HG02884 (cell line): ENCODE measurements around the gene PC.

ENCODE experiments used
- ATAC-seq: cut with Tn5 transposase; IDR thresholded peaks from one replicate; pipeline ENCODE4 v1.9.1; 2021; ENCODE audit warnings: mild to moderate bottlenecking, moderate library complexity; ENCODE audit not compliant: unreplicated experiment

Gene PC

DNA sequence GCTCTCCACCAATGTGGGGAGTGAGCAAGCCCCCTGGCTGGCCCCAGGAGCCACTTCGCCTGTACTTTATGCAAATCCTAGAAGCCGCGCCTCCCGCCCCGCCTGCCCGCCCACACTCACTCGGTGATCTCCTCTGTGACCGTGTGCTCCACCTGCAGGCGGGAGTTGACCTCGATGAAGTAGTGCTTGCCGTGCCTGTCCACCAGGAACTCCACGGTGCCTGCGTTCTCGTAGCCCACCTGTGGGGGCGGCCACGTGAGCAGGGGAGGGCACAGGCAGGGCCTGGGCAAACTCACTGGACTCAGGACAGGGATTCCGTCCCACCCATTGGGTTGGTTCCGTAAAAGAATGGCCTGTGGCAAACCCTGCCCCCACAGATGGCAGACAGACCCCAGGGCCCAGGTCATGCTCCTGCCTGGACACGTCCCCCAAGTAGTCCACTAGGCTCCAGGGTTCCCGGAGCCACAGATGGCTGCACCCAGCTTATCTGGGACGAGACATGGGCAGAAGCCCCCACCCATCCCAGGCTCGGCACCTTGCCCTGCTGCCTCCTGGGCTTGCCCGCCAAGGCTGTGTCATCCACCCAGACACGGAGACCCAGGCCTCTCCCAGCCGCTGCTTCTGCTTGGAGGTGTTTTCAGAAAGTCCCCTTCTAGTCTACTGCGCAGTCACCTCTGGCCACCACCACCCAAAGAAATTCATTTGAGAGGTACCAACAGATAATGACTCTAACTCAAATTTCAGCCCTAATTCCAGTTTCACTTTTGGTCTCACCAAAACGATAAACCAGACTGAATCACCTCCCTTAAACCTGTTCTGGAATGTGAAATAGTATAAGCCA, 89.2 kb downstream of the PC start:
- ATAC-seq, result no peak

- no peak for ATAC-seq
Measured at GRCh38 chr11:66868082-66868725, 90.0 kb downstream of the PC start.

DNA sequence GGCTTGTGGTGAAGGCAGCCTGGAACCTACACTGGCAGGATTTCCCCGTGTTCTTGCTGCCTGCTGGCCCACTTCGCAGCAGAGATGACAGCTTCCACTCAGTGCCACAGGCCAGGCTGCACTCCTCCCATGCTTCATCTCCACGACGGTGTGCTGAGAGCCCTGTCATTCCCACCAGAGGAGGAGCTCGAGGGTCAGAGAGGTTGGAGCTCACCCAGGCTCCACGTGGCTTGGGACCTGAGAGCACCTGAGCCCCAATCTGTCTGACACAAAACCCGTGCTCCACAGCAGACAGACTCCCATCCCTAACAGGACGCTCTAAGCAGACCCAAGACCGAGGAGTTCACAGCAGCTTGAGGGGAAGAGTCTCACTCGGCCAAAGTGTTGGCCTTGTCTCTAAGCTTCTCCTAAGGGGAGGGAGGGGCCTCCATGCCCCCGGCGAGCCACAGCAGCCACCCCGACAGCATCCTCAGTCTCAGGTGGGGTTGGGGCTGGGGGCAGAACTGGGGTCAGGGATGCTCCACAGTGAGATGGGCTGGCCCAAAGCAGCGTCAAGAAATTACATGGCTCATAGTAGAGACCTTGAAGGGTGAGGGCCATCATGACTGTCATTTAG, 90.7 kb downstream of the PC start:
- no peak for ATAC-seq

DNA sequence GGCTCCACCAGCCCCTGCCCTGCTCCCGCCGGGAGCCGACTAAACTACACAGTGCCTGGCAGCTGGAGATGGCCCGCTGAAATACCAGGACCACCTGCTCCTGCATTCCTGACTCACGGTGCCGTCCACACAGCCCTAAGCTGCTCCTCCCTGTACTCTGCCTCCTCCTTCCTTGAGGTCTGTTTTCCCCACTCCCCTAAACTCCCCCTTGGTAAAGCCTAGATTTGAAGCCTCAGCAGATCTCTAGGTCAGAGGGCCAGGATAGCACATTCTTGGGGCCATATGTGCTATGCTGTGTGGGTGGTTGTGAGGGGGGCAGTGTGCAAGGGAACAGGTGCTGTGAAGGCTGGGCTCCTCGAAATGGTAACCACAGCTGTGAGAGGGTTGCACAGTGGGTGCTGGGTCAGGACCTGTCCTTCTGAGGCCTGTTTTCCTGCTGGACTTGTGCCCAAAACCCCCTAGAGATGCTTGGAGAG, 91.6 kb downstream of the PC start:
- ATAC-seq, result no peak

DNA sequence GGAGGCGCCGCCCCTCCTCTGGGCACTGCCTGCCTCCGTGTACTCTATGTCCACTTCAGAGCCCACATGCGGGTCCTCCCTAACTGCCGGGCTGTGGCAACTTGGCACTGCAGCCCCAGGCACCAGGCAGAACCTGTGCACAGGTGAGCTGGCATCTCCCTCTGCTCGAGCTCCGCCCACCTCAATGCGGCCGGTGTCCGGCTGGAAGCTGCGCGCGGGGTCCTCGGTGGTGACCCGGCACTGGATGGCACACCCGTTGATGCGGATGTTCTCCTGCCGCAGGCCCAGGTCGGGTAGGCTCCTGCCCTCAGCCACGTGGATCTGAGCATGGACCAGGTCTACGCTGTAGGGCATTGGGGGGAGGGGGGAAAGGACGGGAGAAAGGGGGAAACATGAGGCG, 92.2 kb downstream of the PC start:
- ATAC-seq, result no peak

- ATAC-seq, result no peak
Measured at GRCh38 chr11:66864924-66865697, 93.1 kb downstream of the PC start.

- no peak for ATAC-seq
Measured at GRCh38 chr11:66864172-66864901, 93.8 kb downstream of the PC start.

GRCh38 chr11:66863428-66864125, 94.6 kb downstream of the PC start:
- no peak for ATAC-seq

GRCh38 chr11:66862559-66863037, 95.6 kb downstream of the PC start:
- ATAC-seq, result no peak

- no peak for ATAC-seq
Measured at GRCh38 chr11:66861774-66862558, 96.2 kb downstream of the PC start.

DNA sequence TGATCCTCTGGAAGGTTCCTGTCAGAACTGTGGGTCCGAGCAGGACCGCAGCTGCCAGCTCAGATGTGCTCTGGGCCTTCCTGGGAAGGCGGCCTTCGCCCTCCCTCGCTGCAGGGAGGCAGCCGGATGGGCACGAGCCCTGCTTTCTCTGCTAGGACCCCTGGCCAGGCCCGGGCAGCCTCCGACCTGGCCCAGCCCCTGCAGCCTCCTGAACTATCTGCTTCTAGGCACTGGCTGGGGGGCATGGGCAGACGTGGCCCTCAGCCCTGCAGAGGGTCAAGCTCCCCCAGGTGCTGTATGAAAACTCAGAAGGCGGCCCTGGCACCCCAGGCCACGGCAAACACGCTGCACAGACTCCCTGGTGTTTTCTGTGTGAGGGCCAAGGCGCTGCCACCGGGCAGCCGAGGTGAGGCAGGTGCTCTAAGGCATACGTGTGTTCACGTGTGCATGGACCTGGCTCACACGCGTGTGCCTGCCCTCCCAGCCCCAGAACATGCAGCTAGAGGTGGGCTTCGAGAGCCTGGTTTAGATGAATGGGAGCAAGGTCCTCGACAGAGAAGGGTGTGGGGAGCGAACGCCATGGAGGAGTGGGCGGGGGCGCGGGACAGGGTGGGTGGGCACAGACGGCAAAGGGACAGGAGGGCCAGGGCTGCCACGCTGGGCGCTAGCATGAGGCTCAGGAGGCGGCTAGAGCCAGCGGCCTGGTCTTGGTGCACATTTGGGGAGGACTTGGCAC, 97.0 kb downstream of the PC start:
- ATAC-seq, result no peak

DNA sequence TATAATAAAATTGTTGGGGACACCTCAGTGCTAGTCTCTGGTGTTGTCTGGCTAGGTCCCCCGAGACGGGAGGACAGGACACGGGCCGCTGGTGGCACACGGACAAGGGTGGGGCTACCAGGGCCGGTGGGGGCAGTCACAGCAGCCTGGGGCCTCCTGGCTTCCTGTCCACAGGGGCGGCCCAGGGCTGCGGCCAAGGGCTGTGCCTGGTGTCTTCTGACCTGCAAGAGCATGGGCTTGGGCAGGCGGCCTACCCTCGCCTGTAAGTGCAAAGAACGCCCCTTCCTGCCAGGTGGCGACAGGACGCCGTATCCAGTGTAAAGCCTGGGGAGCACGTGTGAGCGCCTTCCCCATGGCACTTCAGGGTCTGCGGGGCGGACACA, 97.7 kb downstream of the PC start:
- ATAC-seq, result no peak

DNA sequence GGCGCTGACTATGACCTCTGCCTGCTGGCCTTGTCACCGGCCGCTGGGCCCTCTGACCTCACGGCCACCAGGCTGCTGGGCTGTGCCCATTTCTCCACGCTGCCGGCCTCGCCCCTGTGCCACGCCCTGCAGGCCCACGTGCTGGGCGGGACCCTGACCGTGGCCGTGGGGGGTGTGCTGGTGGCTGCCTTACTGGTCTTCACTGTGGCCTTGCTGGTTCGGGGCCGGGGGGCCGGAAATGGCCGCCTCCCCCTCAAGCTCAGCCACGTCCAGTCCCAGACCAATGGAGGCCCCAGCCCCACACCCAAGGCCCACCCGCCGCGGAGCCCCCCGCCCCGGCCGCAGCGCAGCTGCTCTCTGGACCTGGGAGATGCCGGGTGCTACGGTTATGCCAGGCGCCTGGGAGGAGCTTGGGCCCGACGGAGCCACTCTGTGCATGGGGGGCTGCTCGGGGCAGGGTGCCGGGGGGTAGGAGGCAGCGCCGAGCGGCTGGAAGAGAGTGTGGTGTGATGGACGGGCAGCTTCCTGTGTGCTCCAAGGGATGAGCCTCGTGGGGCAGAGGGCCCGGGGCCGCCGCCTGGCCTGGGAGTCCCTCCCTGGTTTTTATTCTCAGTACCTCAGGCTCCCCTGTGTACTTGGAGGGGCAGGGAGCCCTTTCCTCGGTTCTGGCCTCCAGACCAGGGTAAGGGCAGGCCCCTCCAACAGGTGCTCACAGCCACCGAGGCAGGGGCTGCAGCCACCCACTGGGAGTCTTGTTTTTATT, 98.3 kb downstream of the PC start:
- no peak for ATAC-seq

DNA sequence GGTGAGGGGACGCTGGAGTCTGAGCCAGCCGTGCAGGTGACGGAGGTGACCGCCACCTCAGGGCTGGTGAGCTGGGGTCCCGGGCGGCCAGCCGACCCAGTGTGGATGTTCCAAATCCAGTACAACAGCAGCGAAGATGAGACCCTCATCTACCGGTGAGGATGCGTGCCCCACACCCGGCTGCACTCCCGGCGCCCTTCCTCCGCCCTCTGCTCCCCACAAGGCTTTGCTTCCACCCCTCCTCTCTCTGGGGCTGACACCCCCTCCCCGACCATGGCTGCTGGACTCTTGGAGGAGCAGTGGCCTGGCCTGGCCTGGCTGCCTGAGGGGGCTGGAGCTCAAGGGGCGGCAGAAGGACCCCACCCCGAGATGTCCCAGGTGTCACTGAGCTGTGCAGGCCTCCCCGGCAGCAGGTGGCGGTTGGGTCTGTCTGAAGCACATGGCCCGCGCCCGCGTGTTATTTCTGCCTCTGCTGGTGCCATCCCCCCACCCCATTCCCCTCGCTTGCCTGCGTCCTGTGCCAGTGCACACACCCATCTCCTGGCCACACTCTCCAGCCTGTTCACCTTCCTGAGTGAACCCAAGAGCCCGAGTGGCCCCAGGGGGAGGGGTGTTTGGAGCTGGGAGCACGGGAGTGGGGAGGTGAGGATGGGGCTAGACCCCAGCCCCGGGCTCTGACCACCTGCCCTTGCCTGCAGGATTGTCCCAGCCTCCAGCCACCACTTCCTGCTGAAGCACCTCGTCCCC, 99.1 kb downstream of the PC start:
- no peak for ATAC-seq

DNA sequence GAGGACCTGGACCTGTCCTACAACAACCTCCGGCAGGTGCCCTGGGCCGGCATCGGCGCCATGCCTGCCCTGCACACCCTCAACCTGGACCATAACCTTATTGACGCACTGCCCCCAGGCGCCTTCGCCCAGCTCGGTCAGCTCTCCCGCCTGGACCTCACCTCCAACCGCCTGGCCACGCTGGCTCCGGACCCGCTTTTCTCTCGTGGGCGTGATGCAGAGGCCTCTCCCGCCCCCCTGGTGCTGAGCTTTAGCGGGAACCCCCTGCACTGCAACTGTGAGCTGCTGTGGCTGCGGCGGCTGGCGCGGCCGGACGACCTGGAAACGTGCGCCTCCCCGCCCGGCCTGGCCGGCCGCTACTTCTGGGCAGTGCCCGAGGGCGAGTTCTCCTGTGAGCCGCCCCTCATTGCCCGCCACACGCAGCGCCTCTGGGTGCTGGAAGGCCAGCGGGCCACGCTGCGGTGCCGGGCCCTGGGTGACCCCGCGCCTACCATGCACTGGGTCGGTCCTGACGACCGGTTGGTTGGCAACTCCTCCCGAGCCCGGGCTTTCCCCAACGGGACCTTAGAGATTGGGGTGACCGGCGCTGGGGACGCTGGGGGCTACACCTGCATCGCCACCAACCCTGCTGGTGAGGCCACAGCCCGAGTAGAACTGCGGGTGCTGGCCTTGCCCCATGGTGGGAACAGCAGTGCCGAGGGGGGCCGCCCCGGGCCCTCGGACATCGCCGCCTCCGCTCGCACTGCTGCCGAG, 99.8 kb downstream of the PC start:
- ATAC-seq, result no peak

GRCh38 chr11:66857927-66858185, 100.3 kb downstream of the PC start:
- ATAC-seq, result no peak
